DMS79 treated with DMSO at 0.1 percent for 48 hours (cell line): ENCODE measurements around the gene CUX1.
"Not testable (repeated sequence)": the region's sequence is repeated elsewhere in the genome, so short reads cannot be mapped to it uniquely, and the experiment has no call there.

Experiments used
- DNase-seq: peaks from one replicate; lab custom pipeline; 2025; lab: John Stamatoyannopoulos, UW

Gene CUX1

DNA sequence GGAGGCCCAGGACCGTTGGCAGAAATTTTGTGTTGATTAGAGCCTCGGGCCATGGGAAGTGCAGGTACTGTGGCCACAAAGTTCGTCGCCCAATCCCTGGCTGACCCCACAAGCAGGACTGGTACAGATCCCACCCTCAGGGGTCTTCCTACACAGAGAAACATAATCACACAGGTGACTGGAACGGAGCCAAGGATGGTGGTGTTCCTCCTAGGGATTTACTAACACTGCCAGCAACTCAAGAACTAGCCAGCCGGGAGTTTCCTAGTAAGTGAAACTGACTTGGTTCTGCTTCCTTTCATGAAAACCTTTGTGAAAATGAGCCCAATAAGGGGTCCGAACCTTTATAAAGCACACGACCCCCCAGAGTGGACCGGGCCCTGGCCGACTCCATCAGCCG lies 5.7 kb downstream of the CUX1 start:
- peak; percentile 9 for DNase-seq

DNA sequence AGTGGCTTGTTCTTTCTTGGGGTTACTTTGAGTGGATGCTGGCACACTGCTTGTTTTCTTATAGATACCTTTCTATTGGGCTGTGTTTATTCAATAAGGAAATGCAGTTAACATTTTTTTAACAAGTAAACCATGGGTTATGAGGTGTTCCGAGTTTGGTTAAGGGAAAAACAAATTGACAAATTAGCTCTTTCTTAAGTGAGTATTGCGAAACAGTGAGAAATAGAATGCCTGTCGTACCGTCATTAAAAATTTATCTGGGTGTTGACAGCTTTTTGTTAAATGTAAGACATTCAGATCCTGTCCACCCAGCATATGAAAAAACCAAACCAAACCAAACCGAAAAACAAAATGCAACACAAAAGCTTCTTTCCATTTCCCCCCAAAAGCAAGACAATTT lies 6.2 kb downstream of the CUX1 start:
- DNase-seq = no peak

DNA sequence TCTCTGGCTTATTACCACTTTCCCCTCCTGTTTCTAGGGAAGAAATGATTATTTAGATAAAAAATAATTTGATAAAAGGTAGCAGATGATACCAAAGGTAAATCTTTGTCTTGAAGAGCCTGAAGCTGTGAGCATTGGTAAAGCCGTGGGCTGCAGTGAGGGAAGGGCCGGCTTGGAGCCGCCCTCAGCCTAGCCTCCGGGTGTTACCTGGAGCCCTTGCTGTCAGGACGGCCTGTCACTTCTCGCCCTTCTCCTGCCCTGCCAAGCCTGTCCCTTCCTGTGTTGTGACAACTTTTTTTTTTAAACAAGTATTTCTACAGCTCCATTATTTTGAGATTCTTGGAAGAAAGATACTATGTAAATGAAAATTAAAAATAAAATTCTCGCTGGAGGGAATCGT lies 7.0 kb downstream of the CUX1 start:
- DNase-seq = no peak

DNA sequence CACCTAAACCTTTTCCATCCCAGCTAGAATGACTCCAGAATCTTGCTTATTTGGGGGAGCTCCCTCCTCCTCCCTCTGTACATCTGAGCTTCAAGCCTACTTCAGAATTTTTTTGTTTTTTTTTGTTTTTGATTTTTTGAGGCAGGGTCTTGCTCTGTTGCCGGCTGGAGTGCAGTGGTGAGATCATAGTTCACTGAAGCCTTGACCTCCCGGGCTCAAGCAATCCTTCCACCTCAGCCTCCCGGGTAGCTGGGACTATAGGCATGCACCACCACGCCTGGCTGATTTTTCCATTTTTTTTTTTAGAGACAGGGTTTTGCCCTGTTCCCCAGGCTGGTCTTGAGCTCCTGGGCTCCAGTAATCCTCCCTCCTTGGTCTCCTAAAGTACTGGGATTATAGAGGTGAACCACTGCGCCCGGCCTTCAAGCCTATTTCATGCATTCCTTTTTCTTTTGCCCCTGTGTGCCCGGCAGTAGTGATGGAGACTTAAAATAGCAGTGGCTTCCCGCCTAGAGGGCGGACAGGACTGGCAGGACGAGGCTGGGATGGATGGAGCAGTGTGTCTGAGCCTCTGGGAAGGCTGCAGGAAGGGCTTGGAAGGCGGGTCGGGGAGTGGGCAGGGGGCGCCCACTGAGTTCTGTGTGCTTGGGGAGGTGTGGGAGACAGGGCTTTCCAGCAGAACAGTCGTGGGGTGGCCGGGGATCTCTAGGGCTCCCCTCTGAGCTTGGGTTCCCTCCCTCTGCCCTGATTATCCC lies 8.8 kb downstream of the CUX1 start:
- no peak for DNase-seq

DNA sequence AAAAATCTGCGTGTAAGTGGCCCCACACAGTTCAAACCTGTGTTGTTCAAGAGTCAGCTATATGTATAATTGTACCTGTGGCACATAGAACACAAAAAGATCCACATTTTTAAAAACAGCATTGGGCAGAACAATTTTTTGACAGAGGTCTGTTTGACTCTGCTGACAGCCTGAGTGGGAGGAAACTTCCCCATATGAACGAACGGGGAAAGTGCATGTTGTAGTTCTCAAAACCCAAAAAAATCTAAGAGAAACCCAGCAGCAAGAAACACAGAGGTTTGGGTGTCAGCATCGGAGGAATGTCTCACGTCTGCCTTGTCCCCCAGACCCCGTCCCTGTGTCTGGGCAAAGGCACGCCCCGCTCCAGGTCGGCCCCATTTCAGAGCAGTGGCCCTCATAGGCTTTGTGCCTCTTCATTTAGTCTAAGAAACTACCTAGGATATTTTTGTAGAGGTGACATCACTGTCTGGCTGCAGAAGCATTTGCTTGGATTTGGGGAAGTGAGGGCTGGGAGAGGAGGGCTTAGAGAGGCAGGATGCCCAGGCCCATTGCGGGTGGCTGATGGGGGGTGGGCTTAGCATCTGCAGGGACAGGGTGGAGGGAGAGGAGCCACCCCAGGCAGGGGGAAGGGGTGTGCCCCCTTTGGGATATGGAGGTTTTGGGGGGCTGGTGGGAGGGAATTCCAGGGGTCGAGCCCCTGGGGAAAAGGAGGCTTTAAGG lies 11.0 kb downstream of the CUX1 start:
- no peak for DNase-seq

DNA sequence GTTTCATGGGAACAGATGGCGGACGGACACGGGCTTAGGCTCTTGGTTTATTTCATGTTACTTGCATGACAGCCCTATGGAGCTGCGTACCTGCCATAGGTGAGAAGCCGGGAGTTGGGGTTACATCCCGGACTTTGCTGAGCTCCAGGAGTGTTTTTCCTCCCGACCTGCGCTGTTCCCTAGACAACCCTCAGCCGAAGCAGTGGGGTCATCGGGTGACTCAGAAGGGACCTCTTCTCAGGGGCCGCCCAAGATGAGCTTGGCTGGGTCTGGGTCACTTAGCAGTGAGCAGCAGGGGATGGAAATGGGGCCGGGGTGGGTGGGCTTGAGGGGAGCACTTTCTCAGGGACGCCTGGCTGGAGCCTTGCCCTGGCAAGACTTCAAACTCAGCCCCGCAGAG lies 11.9 kb downstream of the CUX1 start:
- DNase-seq = no peak

DNA sequence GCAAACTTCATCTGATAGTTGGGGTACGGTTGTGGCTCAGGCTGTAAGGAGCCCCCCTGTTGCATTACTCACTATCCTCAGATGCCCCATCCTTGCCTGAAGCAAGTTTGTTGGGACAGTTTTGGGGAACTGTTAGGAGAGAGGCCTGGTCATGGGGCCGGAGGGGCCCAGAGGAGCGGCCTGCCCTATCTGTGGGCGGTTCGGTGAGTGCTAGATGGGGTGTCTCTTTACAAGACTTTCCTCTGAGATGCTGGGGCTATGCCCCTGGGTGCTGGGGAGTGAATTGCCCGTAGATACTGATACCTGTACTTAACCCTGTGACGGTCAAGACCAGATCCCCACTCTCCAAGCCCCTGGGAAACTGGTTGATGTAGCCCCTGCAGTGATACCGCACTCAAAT lies 12.4 kb downstream of the CUX1 start:
- no peak for DNase-seq

DNA sequence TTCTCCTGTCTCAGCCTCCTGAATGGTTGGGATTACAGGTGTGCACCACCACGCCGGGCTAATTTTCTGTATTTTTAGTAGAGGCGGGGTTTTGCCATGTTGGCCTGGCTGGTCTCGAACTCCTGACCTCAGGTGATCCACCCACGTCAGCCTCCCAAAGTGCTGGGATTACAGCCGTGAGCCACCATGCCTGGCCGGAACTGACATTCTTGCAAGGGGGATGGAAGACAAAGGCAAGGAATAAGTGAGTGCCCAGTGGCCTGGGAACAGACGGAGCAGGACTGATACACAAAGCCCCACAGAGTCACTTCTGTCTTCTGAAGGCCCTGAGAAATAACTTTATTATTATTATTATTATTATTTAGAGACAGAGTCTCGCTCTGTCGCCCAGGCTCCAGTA lies 14.0 kb downstream of the CUX1 start:
- not testable (repeated sequence) for DNase-seq

DNA sequence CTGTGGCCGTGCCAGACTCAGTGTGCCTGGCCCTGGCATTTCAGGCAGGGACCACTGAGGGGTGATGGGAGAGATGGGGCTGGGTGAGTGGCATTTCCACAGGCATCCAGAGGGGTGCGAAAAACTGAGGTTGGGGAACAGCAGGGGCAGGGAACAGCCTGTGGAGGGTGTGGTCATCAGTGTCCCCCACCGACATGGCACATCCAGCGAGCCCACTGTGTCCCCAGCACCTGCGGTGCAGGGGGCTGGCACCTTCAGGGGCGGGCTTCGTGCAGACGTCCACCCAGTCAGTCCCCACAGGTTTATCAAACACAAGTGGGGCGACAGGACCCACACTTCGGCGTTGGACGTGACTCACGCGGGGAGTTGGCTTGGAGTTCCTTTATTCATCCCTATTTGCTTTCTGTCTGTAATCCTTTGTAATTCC lies 14.8 kb downstream of the CUX1 start:
- DNase-seq = no peak

DNA sequence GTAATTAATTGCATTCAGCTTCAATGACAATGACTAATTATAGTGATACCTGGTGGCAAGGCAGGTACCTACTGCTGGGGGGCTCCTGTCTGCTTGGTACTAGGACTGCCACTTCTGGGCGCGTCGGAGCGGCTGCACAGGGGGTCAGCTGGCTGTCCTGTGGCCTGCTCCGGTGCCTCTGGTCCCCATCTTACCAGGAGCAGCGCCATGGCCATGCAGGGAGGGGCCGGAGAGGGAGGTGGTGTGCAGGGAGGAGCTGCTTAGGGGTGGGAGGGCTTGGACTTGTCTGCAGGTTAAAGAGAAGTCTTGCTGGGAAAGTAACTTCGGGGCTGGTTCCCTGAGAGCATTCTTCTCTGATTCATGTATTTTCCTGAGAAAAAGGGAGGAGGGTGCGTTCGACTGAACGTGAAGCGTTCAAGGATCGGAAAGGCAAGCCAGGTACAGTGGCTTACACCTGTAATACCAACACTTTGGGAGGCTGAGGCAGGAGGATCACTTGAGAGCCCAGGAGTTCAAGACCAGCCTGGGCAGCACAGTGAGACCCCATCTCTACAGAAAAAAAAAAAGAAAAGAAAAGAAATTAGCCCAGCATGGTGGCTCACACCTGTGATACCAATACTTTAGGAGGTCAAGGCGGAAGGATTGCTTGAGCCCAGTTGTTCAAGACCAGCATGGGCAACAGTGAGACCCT lies 15.4 kb downstream of the CUX1 start:
- DNase-seq = no peak

DNA sequence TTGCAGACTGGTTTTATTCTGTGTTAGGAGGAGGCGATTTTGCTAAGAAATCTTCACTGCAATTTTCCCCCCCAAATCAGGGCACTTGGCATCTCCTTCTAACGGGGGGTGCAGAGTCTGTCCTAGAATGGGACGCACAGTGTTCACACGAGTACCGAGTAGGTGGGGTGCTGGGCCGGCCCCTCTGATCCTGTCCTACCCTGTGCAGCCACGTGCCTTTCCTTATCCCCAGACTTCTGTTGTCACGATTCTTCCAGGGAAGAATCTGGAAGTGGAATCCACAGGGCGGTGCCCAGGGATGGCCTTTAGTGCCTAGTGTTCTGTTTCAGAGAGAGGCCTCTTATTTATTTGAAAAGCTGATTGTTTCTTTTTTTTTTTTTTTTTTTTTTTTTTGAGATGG lies 16.4 kb downstream of the CUX1 start:
- no peak for DNase-seq

DNA sequence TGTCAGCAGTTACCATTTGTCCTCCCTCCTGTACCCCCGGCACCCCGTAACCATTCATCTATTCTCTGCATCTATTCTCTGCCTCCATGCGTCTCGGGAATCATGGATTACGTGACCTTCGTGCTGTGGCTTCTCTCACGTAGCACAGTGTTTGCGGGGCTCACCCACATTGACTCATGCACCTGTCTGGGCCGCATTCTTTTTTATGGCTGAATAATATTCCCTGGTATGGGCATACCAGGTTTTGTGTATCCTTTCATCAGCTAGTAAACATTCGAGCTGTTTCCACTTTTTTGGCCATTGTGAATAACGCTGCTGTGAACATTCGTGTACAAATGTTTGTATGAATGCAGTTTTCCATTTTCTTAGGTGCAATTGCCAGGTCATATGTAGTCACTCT lies 17.7 kb downstream of the CUX1 start:
- DNase-seq = no peak

DNA sequence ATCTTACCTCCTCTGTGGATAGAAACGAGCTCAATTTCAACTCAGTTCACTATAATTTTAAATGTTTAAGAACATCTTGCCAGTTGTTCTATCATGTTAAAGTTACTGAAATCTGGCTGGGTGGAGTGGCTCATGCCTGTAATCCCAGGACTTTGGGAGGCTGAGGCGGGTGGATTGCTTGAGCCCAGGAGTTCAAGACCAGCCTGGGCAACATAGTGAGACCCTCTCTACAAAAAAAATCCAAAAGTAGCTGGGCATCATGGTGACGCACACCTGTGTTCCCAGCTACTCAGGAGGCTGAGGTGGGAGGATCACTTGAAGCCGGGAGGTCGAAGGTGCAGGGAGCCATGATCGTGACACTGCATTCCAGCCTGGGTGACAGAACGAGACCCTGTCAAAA lies 20.0 kb downstream of the CUX1 start:
- not testable (repeated sequence) for DNase-seq

DNA sequence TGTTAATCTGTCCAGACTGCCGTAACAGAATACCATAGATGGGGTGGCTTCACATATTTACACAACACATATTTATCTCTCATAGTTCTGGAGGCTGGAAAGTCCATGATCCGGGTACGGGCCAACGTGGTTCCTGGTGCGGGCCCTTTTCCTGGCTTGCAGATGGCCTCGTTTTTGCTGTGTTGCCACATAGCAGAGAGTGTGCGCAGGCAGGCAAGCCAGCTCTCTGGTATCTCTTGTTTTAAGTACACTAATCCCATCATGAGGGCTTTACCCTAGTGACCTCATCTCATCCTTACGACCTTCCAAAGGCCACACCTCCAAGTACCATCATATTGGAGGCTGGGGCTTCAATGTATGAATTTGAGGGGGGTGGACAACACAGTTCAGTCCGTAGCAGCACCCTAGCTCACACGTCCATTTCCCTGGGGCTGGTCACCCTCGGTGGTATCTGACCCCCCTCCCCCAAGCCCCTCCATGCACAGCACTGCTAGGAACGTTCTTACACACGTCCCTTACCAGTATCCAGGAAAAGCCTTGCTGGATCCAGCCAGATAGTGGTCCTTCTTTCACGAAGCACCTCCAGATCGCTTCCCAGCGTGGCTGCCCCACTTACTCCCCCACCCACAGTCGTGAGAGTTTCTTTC lies 21.5 kb downstream of the CUX1 start:
- DNase-seq = no peak

DNA sequence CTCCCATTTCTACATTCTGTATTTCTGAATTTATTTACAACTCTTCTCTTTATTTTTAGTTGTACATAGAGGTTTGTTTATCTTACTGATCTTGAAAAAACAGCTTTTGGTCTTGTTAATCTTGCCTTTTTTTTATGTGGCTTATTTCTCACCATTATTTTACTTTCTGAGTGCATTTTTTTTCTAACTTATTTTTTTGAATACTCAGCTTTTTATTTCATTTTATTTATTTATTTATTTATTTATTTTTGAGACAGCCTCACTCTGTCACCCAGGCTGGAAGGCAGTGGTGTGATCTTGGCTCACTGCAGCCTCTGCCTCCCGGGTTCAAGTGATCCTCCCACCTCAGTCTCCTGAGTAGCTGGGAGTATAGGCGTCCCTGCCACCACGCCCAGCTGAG lies 23.9 kb downstream of the CUX1 start:
- no peak for DNase-seq

DNA sequence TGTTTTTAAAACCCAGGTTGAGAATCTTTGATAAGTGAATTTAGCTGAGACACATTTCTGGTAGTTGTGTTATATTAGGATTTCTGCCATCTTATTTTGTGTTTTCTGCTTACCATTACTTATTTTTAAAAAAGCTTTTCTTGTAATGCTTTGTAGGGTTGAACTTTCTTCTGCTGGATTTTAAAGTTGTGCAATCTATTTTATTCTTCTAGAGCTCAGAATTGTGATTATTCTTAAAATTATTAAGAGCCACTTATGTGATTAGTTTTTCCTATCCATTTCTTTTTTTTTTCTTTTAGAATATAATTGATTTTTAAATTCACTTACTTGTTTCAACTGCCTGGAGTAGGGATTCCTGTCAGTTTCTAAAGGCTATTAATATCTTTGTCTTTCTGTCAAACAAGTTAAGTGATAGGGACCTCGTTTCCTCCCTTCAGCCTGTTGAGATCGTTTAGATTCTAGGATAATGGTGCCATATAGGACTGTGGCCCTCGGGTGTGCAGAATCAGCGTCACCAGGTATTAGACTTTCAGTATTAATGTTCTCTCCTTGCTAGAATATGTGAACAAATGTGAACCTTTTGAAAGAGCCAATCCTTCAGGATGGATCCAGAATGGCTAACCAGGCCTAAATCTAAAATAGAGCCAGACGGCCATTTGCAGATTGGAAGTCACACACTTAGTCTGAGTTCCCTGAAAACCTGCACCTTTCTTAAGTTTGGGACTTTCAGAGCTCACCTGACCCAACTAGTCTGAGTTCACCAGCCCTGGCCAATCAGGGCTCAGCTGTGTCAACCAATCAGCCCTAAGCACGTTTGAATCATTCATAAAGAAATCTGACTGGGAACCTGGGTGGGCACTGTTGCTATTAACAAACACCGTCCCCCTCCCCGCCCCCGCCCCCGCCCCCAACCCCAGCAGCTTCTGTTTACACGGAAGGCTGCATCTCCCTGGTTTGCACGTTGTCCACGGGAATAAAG lies 26.2 kb downstream of the CUX1 start:
- no peak for DNase-seq

DNA sequence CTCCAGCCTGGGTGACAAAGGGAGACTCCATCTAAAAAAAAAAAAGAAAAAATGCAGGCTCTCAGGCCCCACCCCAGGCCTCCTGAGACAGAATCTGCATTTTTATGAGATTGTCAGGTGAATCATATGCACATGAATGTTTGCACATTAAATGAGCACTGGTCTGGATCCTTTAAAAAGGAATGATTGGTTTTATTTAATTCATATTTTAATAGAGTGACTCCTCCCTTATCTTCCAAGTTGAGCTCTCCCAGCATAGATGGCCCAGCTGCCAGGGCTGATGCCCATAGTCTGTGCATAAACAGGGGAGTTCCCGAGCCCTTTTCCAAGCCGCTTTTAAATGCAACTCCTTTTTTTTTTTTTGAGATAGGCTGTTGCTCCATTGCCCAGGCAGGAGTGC lies 28.5 kb downstream of the CUX1 start:
- no peak for DNase-seq

DNA sequence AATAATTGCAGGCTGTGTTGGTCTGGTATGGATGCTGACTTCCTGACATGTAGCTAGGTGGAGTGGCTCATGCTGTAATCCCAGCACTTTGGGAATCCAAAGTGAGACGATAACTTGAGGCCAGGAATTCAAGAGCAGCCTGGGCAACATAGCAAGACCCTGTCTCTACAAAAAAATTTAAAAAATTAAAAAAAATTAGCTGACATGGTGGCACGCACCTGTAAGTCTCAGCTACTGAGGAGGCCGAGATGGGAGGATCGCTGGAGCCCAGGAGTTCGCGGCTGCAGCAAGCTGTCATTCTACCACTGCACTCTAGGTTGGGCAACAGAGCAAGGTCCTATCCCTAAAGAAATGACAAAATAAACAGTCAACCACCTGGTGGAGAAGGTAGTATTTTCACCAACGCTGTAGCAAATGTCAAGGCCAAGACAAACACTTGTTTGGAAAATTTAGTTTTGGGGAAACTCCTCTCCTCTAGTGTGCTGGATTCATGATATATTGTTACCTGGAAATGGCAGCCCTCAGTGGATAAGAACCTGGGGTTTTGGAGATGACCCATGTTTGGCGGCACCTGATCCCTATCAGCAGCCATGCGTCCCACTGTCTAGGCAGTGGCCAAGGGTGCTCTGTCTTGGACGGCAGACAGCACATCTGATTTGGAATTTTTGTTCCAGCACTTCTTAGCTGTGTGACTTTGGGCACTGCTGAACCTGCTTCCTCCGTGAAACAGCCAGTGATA lies 29.5 kb downstream of the CUX1 start:
- no peak for DNase-seq

DNA sequence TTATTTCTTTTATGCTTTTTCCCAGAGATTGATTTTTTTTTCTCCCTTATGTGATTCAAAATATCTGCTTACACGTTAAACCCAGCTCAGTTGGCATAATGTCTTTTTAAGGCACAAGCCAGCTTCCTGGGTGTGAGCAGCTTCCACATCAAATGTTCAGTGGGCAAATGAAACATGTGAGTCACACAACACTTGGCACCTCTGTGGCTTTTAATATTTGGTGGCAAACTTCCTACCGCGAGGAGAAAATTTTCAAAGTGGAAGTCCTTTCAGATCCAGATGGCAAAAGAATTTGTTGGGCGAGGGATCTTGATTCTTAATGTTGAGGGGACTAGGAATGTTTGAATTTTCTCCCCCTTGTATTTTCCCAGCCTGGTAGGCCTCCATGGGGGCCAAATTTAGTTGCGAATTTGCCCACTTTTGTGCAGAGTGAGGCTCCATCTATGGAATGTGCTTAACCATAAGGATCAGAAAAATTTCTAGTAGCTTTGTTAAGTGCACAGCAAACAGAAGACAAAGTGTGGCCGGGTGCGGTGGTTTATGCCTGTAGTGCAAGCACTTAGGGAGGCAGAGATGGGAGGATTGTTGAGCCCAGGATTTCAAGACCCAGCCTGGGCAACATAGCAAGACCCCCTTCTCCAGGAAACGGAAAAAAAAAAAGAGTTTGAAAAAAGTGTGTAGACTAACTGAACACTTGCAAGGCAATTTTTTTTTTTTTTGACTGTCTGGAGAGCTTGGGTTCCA lies 31.0 kb downstream of the CUX1 start:
- no peak for DNase-seq

DNA sequence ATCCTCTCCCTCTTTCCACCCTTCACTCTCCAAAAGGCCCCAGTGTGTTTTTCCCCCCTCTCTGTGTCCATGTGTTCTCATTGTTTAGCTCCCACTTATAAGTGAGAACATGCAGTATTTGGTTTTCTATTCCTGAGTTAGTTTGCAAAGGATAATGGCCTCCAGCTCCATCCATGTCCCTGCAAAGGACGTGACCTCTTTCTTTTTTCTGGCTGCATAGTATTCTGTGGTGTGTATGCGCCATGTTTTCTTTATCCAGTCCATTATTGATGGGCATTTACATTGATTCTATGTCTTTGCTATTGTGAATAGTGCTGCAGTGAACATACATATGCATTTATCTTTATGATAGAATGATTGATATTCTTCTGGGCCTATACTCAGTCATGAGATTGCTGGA lies 31.9 kb downstream of the CUX1 start:
- DNase-seq = not testable (repeated sequence)
